Prostate gland (tissue), 2 donors: ENCODE data around the gene RNF123.
"Not testable (repeated sequence)": the region's sequence is repeated elsewhere in the genome, so short reads cannot be mapped to it uniquely, and the experiment has no call there.

Experiments used
- POLR2A ChIP-seq: fragments of 450-650 bp; IDR thresholded peaks from one replicate; pipeline ENCODE4 v1.6.1; 2016; ENCODE audit warnings: antibody characterized with exemption, mild to moderate bottlenecking
- TF ChIP-seq, protein P1 (sequence below), 4 experiments: fragments of 200-600 bp in 2 of 4; fragments of 450-650 bp in 2 of 4; sonication (generic) in 2 of 4; IDR thresholded peaks; 1 replicate in 3 of 4; 2 replicates in 1 of 4; pipeline ENCODE4 v1.5.1; 2016 to 2019; ENCODE audit warnings: antibody characterized with exemption in 4 of 4, mild to moderate bottlenecking in 2 of 4, moderate library complexity in 2 of 4

- TF ChIP-seq POLR2A, result not testable (repeated sequence)
- TF ChIP-seq, protein P1, sequence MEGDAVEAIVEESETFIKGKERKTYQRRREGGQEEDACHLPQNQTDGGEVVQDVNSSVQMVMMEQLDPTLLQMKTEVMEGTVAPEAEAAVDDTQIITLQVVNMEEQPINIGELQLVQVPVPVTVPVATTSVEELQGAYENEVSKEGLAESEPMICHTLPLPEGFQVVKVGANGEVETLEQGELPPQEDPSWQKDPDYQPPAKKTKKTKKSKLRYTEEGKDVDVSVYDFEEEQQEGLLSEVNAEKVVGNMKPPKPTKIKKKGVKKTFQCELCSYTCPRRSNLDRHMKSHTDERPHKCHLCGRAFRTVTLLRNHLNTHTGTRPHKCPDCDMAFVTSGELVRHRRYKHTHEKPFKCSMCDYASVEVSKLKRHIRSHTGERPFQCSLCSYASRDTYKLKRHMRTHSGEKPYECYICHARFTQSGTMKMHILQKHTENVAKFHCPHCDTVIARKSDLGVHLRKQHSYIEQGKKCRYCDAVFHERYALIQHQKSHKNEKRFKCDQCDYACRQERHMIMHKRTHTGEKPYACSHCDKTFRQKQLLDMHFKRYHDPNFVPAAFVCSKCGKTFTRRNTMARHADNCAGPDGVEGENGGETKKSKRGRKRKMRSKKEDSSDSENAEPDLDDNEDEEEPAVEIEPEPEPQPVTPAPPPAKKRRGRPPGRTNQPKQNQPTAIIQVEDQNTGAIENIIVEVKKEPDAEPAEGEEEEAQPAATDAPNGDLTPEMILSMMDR (IDR thresholded peaks at IDR 0.05), result not testable (repeated sequence)
Observed at GRCh38 chr3:49695350-49696015, 6.1 kb downstream of the RNF123 start.
